Fibroblast of lung (primary cell): Measurements from ENCODE around the gene TCOF1. TPM values are rescaled to one million over a fixed set of nuclear protein-coding genes. Genes with fewer than 3 reads are reported as not detected.

ENCODE experiments used
- DNase-seq, 2 donors: peaks; one replicate each; pipeline versions ENCODE4 v3.0.0 to v3.0.0-alpha.2; 2010; ENCODE audit warnings: low read depth in 2 of 2
- H2AFZ ChIP-seq: 2 replicates; pipeline ENCODE4 v1.5.1; 2012; ENCODE audit warnings: low read length, control low read depth, inconsistent platforms
- H3K27ac ChIP-seq: 2 replicates; pipeline ENCODE4 v1.5.1; 2011; ENCODE audit warnings: low read length, control low read depth; ENCODE audit not compliant: insufficient read depth
- H3K27me3 ChIP-seq: 2 replicates; pipeline ENCODE4 v1.5.1; 2011; ENCODE audit warnings: mild to moderate bottlenecking, low read length; ENCODE audit not compliant: control insufficient read depth, insufficient read depth
- H3K36me3 ChIP-seq: 2 replicates; pipeline ENCODE4 v1.5.1; 2011; ENCODE audit warnings: low read length; ENCODE audit not compliant: control insufficient read depth, insufficient read depth
- H3K4me1 ChIP-seq: 2 replicates; pipeline ENCODE4 v1.5.1; 2011; ENCODE audit warnings: low read length; ENCODE audit not compliant: control insufficient read depth, insufficient read depth; ENCODE audit errors: extremely low read depth
- H3K4me2 ChIP-seq: 2 replicates; pipeline ENCODE4 v1.5.1; 2011; ENCODE audit warnings: low read length, control low read depth; ENCODE audit not compliant: insufficient read depth; ENCODE audit errors: extremely low read depth
- H3K4me3 ChIP-seq, 4 experiments: fragments of 200-600 bp in 1 of 4; sonication (generic) in 1 of 4; replicated peaks in 1 of 4; 2 replicates each; pipeline ENCODE4 v1.5.1; 2011 to 2016; ENCODE audit warnings: low read length in 4 of 4, low read depth in 3 of 4, mild to moderate bottlenecking in 3 of 4, control low read depth in 2 of 4, inconsistent platforms in 1 of 4, mixed read lengths in 1 of 4; ENCODE audit not compliant: insufficient read depth in 1 of 4; ENCODE audit errors: control extremely low read depth in 1 of 4
- H3K79me2 ChIP-seq: 2 replicates; pipeline ENCODE4 v1.5.1; 2012; ENCODE audit warnings: mild to moderate bottlenecking, low read length, inconsistent platforms; ENCODE audit not compliant: control insufficient read depth, insufficient read depth
- H3K9ac ChIP-seq: 2 replicates; pipeline ENCODE4 v1.5.1; 2011; ENCODE audit warnings: mild to moderate bottlenecking, low read length, control low read depth; ENCODE audit not compliant: insufficient read depth
- H3K9me3 ChIP-seq: 2 replicates; pipeline ENCODE4 v1.5.1; 2012; ENCODE audit warnings: low read depth, low read length; ENCODE audit not compliant: control insufficient read depth, insufficient read depth
- H4K20me1 ChIP-seq: 2 replicates; pipeline ENCODE4 v1.5.1; 2011; ENCODE audit warnings: low read length; ENCODE audit not compliant: control insufficient read depth, insufficient read depth; ENCODE audit errors: extremely low read depth
- EZH2 ChIP-seq: IDR thresholded peaks from 2 replicates; pipeline ENCODE4 v1.5.1; 2012; ENCODE audit warnings: low read length, control low read depth, mild to moderate bottlenecking; ENCODE audit errors: missing control alignments
- polyA plus RNA-seq, 2 donors: library from polyadenylated mRNA; depleted of rRNA in 1 of 2; stranded (reverse) in 1 of 2; unstranded in 1 of 2; fragments of >200 nt; gene quantifications; 2 replicates each; pipeline ENCODE4 v1.2.1, GENCODE V29; 2011 to 2012; ENCODE audit warnings: missing spikeins in 1 of 2
- total RNA-seq: library from RNA; depleted of rRNA; stranded (reverse); fragments of >200 nt; gene quantifications from 2 replicates; pipeline ENCODE4 v1.2.1, GENCODE V29; 2014
- TF ChIP-seq, protein P1 (sequence below), 2 donors: IDR thresholded peaks in 1 of 2; conservative IDR thresholded peaks in 1 of 2; 1 replicate in 1 of 2; 2 replicates in 1 of 2; pipeline ENCODE4 v1.5.1; 2011 to 2012; ENCODE audit warnings: low read length in 2 of 2, control low read depth in 1 of 2, inconsistent platforms in 1 of 2, low read depth in 1 of 2, mild to moderate bottlenecking in 1 of 2

TCOF1 gene
- total and polyA plus RNA-seq, 2 donors (not counting 1 experiment from before 2014, with no cell fraction given) = 8.5 to 10.6 TPM

DNA sequence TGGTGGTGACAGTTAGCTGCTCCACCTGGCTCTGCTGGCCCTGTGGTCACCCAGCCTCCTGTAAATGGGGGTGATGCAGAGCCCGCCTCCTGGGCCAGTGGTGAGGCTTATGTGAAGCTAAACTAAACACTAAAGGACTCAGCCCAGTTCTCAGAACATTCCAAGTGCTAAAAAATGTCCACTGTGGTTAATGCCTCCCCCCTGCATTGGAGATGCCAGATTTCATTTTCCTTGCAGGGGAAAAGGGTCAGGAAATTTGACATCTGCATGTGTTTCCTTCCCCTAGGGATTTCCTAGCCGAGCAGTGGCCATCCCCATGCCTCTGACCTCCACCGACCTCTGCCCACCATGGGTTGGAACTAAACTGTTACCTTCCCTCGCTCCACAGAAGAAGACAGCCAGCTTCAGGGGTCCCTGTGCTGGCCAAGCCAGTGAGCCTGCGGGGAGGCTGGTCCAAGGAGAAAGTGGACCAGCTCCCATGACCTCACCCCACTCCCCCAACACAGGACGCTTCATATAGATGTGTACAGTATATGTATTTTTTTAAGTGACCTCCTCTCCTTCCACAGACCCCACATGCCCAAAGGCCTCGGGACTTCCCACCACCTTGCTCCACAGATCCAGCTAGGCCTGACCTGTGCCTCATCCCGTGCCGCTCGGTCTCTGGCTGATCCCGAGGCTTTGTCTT, 42.2 kb downstream of the TCOF1 start:
- Histone ChIP-seq H3K36me3 (peaks cover 16% of the 10 kb centered on the region), H3K4me2 (no peak overlapping the region), H3K4me3 (no peak overlapping the region), H2AFZ (no peak overlapping the region), H3K9ac (no peak overlapping the region), H3K4me1 (peaks cover 11% of the 10 kb centered on the region), H3K79me2 (no peaks in the 10 kb centered on the region), H4K20me1 (no peaks in the 10 kb centered on the region), H3K27me3 (no peaks in the 10 kb centered on the region), H3K9me3 (no peaks in the 10 kb centered on the region), H3K27ac (no peak overlapping the region)
- TF ChIP-seq EZH2 = no peak
- TF ChIP-seq, protein P1, sequence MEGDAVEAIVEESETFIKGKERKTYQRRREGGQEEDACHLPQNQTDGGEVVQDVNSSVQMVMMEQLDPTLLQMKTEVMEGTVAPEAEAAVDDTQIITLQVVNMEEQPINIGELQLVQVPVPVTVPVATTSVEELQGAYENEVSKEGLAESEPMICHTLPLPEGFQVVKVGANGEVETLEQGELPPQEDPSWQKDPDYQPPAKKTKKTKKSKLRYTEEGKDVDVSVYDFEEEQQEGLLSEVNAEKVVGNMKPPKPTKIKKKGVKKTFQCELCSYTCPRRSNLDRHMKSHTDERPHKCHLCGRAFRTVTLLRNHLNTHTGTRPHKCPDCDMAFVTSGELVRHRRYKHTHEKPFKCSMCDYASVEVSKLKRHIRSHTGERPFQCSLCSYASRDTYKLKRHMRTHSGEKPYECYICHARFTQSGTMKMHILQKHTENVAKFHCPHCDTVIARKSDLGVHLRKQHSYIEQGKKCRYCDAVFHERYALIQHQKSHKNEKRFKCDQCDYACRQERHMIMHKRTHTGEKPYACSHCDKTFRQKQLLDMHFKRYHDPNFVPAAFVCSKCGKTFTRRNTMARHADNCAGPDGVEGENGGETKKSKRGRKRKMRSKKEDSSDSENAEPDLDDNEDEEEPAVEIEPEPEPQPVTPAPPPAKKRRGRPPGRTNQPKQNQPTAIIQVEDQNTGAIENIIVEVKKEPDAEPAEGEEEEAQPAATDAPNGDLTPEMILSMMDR (conservative IDR thresholded peaks at IDR 0.05 in 1 of 2, IDR thresholded peaks at IDR 0.05 in 1 of 2; ENCODE audit: low read depth in 1 of 2, low read length in 2 of 2) = no peak
- peak in 1 of 2 donors; percentile 23 for DNase-seq

DNA sequence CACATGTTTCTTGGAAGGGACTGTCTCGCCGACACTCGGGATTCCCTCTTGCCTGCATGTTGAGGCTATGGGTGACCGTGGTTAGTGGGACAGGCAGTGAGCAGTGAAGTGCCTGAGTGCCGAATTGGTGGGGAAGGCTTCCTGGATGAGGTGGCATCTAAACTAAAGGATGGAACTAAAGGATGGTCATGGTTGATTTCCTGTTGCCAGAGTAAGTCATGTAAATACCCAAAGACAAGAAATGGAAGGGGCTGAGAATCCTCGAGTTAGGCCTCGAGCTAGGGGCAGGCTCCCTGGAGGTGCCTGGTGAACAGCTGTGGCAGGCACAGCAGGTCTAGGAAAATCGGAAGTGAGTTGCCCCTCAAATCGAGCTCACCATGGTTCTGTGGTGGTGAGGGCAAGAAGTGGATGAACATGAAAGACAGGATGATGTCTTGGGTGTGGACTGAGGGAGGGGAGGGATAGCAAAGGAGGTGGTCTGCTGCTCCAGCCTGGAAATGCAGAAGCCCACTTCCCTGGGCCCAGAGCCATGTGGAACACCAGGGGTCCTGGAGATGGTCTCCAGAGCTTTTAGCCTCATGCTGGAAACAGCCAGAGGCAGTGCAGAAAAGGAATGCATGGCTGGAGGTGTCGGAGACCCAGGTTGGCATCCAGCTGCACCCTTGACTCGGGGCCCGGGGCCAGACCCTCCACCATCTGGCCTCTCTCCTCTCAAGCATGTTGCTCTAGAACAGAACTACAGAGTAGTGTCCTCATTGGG, 43.0 kb downstream of the TCOF1 start:
- H3K9me3 ChIP-seq = no peaks in the 10 kb centered on the region
- H3K4me3 ChIP-seq = no peak overlapping the region
- H3K79me2 ChIP-seq = no peaks in the 10 kb centered on the region
- H3K27ac ChIP-seq = no peak overlapping the region
- DNase-seq = no peak
- H3K36me3 ChIP-seq = peaks cover 13% of the 10 kb centered on the region
- H3K9ac ChIP-seq = no peak overlapping the region
- H2AFZ ChIP-seq = no peak overlapping the region
- H3K27me3 ChIP-seq = no peaks in the 10 kb centered on the region
- no peak overlapping the region for H3K4me2 ChIP-seq
- TF ChIP-seq EZH2 = no peak
- TF ChIP-seq, protein P1 (conservative IDR thresholded peaks at IDR 0.05 in 1 of 2, IDR thresholded peaks at IDR 0.05 in 1 of 2; ENCODE audit: low read depth in 1 of 2, low read length in 2 of 2) = no peak
- no peaks in the 10 kb centered on the region for H4K20me1 ChIP-seq
- peaks cover 11% of the 10 kb centered on the region for H3K4me1 ChIP-seq

DNA sequence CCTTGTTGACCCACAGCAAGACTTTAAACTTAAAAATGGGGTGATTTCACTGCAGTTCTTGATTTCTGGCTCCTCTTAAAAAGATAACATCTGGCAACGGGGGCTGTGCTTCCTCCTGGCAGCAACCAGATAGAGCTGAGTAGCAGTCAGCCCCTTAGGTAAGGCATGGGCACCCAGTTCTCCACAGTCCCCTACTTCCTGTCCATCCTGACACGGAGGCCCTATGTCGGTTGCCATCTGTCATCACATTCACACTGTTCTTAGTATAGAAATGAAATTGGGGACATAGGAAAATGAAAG, 43.5 kb downstream of the TCOF1 start:
- H3K4me1 ChIP-seq = peaks cover 11% of the 10 kb centered on the region
- no peaks in the 10 kb centered on the region for H4K20me1 ChIP-seq
- DNase-seq = no peak
- H3K79me2 ChIP-seq = no peaks in the 10 kb centered on the region
- H3K27ac ChIP-seq = no peak overlapping the region
- no peak overlapping the region for H3K4me3 ChIP-seq
- no peak overlapping the region for H2AFZ ChIP-seq
- no peak overlapping the region for H3K9ac ChIP-seq
- no peak for TF ChIP-seq EZH2
- TF ChIP-seq, protein P1 (conservative IDR thresholded peaks at IDR 0.05 in 1 of 2, IDR thresholded peaks at IDR 0.05 in 1 of 2; ENCODE audit: low read depth in 1 of 2, low read length in 2 of 2) = no peak
- peaks cover 9% of the 10 kb centered on the region for H3K36me3 ChIP-seq
- H3K27me3 ChIP-seq = no peaks in the 10 kb centered on the region
- no peaks in the 10 kb centered on the region for H3K9me3 ChIP-seq
- no peak overlapping the region for H3K4me2 ChIP-seq
